HepG2 (cell line): ENCODE data around the gene TNFRSF21. TPM values are rescaled to one million over a fixed set of nuclear protein-coding genes. Genes with fewer than 3 reads are reported as not detected.

Experiments used
- ATAC-seq: fragments of 200-7000 bp; cut with Tn5 transposase; 3 replicates; pipeline ENCODE4 v1.9.1; 2020; ENCODE audit warnings: mild to moderate bottlenecking, moderate library complexity
- BruUV-seq: library from RNA; stranded (reverse); fragments of 400-500 nt; replicated peaks from 2 replicates; lab custom pipeline; 2021; lab: Mats Ljungman, UMichigan
- CTCF ChIA-PET: fragments of 300-600 bp; formaldehyde crosslinking; extraction: SDS; loops from one replicate; lab custom pipeline; 2021; ENCODE audit warnings: low total read pairs, inconsistent platforms, low intra/inter-chr PET ratio; lab: Yijun Ruan, JAX
- POLR2A ChIA-PET: fragments of 350-600 bp; sonication (Branson Sonifier 250); formaldehyde crosslinking; loops from one replicate; lab custom pipeline; 2020; ENCODE audit warnings: antibody characterized with exemption, inconsistent platforms; lab: Yijun Ruan, JAX
- DNase-seq: peaks from one replicate; pipeline ENCODE4 v3.0.0-alpha.2; 2015; ENCODE audit warnings: low spot score
- FAIRE-seq: peaks from 3 replicates; lab custom pipeline; 2011; peaks lifted over from hg19 to GRCh38; lab: Jason Lieb, UNC
- H2AFZ ChIP-seq: one replicate; pipeline ENCODE4 v1.6.1; 2011; ENCODE audit warnings: low read length, inconsistent platforms
- H3K27ac ChIP-seq: fragments of 300-600 bp; 3 replicates; pipeline ENCODE4 v1.8.0; 2011; ENCODE audit warnings: mixed run types, mild to moderate bottlenecking, mixed read lengths, low read length, inconsistent platforms; ENCODE audit not compliant: insufficient read depth; ENCODE audit errors: extremely low read length
- H3K27me3 ChIP-seq, 2 experiments: fragments of 200-600 bp in 1 of 2; 2 replicates in 1 of 2; 3 replicates in 1 of 2; pipeline versions ENCODE4 v1.6.0 to v1.8.0; 2011; ENCODE audit warnings: low read length in 2 of 2, mild to moderate bottlenecking in 2 of 2, moderate library complexity in 2 of 2, inconsistent platforms in 1 of 2; ENCODE audit not compliant: insufficient read depth in 2 of 2, control insufficient read depth in 1 of 2
- H3K36me3 ChIP-seq, 2 experiments: fragments of 200-600 bp in 1 of 2; replicated peaks in 1 of 2; 2 replicates in 1 of 2; 3 replicates in 1 of 2; pipeline versions ENCODE4 v1.5.1 to v1.8.0; 2011; ENCODE audit warnings: low read length in 2 of 2, inconsistent platforms in 1 of 2; ENCODE audit not compliant: insufficient read depth in 2 of 2, control insufficient read depth in 1 of 2
- H3K4me1 ChIP-seq: 2 replicates; pipeline ENCODE4 v1.5.1; 2012; ENCODE audit warnings: low read length, inconsistent platforms; ENCODE audit not compliant: insufficient read depth
- H3K4me2 ChIP-seq: 2 replicates; pipeline ENCODE4 v1.6.0; 2011; ENCODE audit warnings: low read depth, low read length, inconsistent platforms
- H3K4me3 ChIP-seq, 3 experiments: fragments of 200-600 bp in 1 of 3; sonication (generic), shearing (Covaris generic) in 1 of 3; replicated peaks in 1 of 3; 2 replicates each; pipeline ENCODE4 v1.5.1; 2011 to 2016; ENCODE audit warnings: low read length in 3 of 3, inconsistent platforms in 2 of 3, low read depth in 2 of 3, mild to moderate bottlenecking in 2 of 3, control low read depth in 1 of 3, mixed read lengths in 1 of 3; ENCODE audit not compliant: insufficient read depth in 1 of 3
- H3K79me2 ChIP-seq: one replicate; pipeline ENCODE4 v1.6.1; 2011; ENCODE audit warnings: low read length, inconsistent platforms; ENCODE audit not compliant: insufficient read depth
- H3K9ac ChIP-seq: 2 replicates; pipeline ENCODE4 v1.6.0; 2011; ENCODE audit warnings: mild to moderate bottlenecking, low read depth, low read length, inconsistent platforms; ENCODE audit not compliant: insufficient read depth
- H3K9me3 ChIP-seq: 2 replicates; pipeline ENCODE4 v1.5.1; 2012; ENCODE audit warnings: mild to moderate bottlenecking, low read length
- H4K20me1 ChIP-seq: 2 replicates; pipeline ENCODE4 v1.6.0; 2011; ENCODE audit warnings: inconsistent platforms, mild to moderate bottlenecking, low read length, moderate library complexity; ENCODE audit not compliant: insufficient read depth
- DNMT1 ChIP-seq: sonication (generic); formaldehyde crosslinking; IDR thresholded peaks from 2 replicates; pipeline ENCODE4 v1.5.1; 2020; ENCODE audit warnings: mild to moderate bottlenecking, missing genetic modification reagents
- GATA4 ChIP-seq: sonication (generic); IDR thresholded peaks from 2 replicates; pipeline ENCODE4 v1.6.1; 2016; ENCODE audit warnings: antibody characterized with exemption, low read depth, borderline replicate concordance
- NONO ChIP-seq, 2 experiments: fragments of 450-650 bp in 1 of 2; sonication (generic) in 1 of 2; formaldehyde crosslinking in 1 of 2; IDR thresholded peaks in 1 of 2; conservative IDR thresholded peaks in 1 of 2; 2 replicates each; pipeline versions ENCODE4 v1.6.1 to v1.8.0; 2017 to 2022; ENCODE audit warnings: mild to moderate bottlenecking in 1 of 2, missing genetic modification reagents in 1 of 2, moderate library complexity in 1 of 2
- PAF1 ChIP-seq: IDR thresholded peaks from 2 replicates; pipeline ENCODE4 v1.6.1; 2016; ENCODE audit warnings: missing genetic modification reagents, missing compliant biosample characterization
- REXO4 ChIP-seq: sonication (generic); formaldehyde crosslinking; IDR thresholded peaks from 2 replicates; pipeline ENCODE4 v1.8.0; 2022; ENCODE audit warnings: missing genetic modification reagents, mild to moderate bottlenecking, borderline replicate concordance
- SMARCC2 ChIP-seq: fragments of 450-650 bp; IDR thresholded peaks from 2 replicates; pipeline ENCODE4 v1.6.1; 2017; ENCODE audit warnings: antibody characterized with exemption, mild to moderate bottlenecking
- ZBTB20 ChIP-seq: sonication (generic); formaldehyde crosslinking; IDR thresholded peaks from 2 replicates; pipeline ENCODE4 v1.8.1; 2023; ENCODE audit warnings: missing genetic modification reagents, low read depth, mild to moderate bottlenecking, borderline replicate concordance
- ZFP62 ChIP-seq: sonication (generic); formaldehyde crosslinking; IDR thresholded peaks from 2 replicates; pipeline ENCODE4 v1.4.0; 2020; ENCODE audit warnings: missing genetic modification reagents
- ZNF572 ChIP-seq: sonication (generic); formaldehyde crosslinking; IDR thresholded peaks from 2 replicates; pipeline ENCODE4 v1.5.1; 2020; ENCODE audit warnings: mild to moderate bottlenecking, missing genetic modification reagents
- ZNF660 ChIP-seq: sonication (generic); formaldehyde crosslinking; IDR thresholded peaks from 2 replicates; pipeline ENCODE4 v1.5.1; 2020; ENCODE audit warnings: mild to moderate bottlenecking, low read depth, missing genetic modification reagents, borderline replicate concordance
- ZNF749 ChIP-seq: sonication (generic); formaldehyde crosslinking; IDR thresholded peaks from 2 replicates; pipeline ENCODE4 v1.8.0; 2022; ENCODE audit warnings: mild to moderate bottlenecking, missing genetic modification reagents, moderate library complexity, borderline replicate concordance
- ZNF790 ChIP-seq: sonication (generic); formaldehyde crosslinking; IDR thresholded peaks from 2 replicates; pipeline ENCODE4 v1.8.0; 2022; ENCODE audit warnings: missing genetic modification reagents, mild to moderate bottlenecking, borderline replicate concordance
- WGBS: methylation state at CpG from one replicate; pipeline ENCODE4 v1.1.6; 2017; ENCODE audit warnings: low lambda C conversion rate; 5-methylcytosine and 5-hydroxymethylcytosine counted together
- in situ Hi-C: cut with HindIII; loops from 2 replicates; pipeline ENCODE4 v1.10.0; 2017; ENCODE audit warnings: low pct_unique_long_range_greater_than_20kb; ENCODE audit not compliant: extremely low pct_ligation_motif_present
- intact Hi-C: fragments of 100-400 bp; cut with micrococcal nuclease; formaldehyde crosslinking; loops from one replicate; pipeline ENCODE4 v1.10.0; 2022; ENCODE audit not compliant: unreplicated experiment
- polyA plus RNA-seq, 8 experiments: library from polyadenylated mRNA; depleted of rRNA in 3 of 8; stranded (reverse) in 7 of 8; unstranded in 1 of 8; fragments of >200 nt; fragmentation: Illumina TruSeq in 4 of 8; extraction: Trizol in 4 of 8; gene quantifications; 2 replicates each; pipeline versions ENCODE4 v1.2.1 to v1.2.3, GENCODE V29; 2011 to 2016; ENCODE audit warnings: low read depth in 4 of 8, missing spikeins in 1 of 8, mixed read lengths in 1 of 8; ENCODE audit not compliant: insufficient read depth in 1 of 8
- total RNA-seq, 5 experiments: library from RNA; depleted of rRNA; stranded (reverse); fragments of >200 nt; fragmentation: Illumina TruSeq; extraction: Trizol; gene quantifications; 2 replicates each; pipeline ENCODE4 v1.2.3, GENCODE V29; 2016; ENCODE audit warnings: low read depth in 1 of 5
- TF ChIP-seq, protein P1 (sequence below): sonication (generic); formaldehyde crosslinking; IDR thresholded peaks from 2 replicates; pipeline ENCODE4 v1.5.0; 2020; ENCODE audit warnings: missing genetic modification reagents
- TF ChIP-seq, protein P2 (sequence below): IDR thresholded peaks from 2 replicates; pipeline ENCODE4 v1.6.1; 2016; ENCODE audit warnings: missing genetic modification reagents, missing compliant biosample characterization

Gene TNFRSF21
- total and polyA plus RNA-seq, 2 of the 13 experiments (the other 11 are each of a cell fraction or from before 2014, with no cell fraction given): 24.8 to 46.3 TPM

- ChIA-PET POLR2A (no interaction called here), CTCF (no interaction called here)
- no peak for DNase-seq
- Histone ChIP-seq H4K20me1 (no peaks in the 10 kb centered on the region), H3K79me2 (no peaks in the 10 kb centered on the region), H3K4me3 (no peak overlapping the region), H3K27me3 (peaks cover 0 to 9% of the 10 kb centered on the region in 2 experiments; a peak in 2 of 5 replicates), H3K36me3 (no peaks in the 10 kb centered on the region), H3K4me1 (peaks cover 12% of the 10 kb centered on the region), H3K4me2 (no peak overlapping the region), H3K9ac (no peak overlapping the region), H3K27ac (no peak overlapping the region), H3K9me3 (no peaks in the 10 kb centered on the region), H2AFZ (no peak overlapping the region)
- BruUV-seq: no TSS peak
- WGBS: 4% methylated on average over 2 of the region's 2 CpGs
- in situ Hi-C loops: no loop called here
- intact Hi-C loops: no loop called here
- ATAC-seq: no peak
- TF ChIP-seq ZNF572 (CRISPR knock-in tag) (no peak), PAF1 (no peak), ZNF790 (CRISPR knock-in tag) (no peak), DNMT1 (CRISPR knock-in tag) (no peak)
- FAIRE-seq: no peak
These were observed 48.1 kb upstream of the TNFRSF21 start for GRCh38 chr6:47357827-47358226.

DNA sequence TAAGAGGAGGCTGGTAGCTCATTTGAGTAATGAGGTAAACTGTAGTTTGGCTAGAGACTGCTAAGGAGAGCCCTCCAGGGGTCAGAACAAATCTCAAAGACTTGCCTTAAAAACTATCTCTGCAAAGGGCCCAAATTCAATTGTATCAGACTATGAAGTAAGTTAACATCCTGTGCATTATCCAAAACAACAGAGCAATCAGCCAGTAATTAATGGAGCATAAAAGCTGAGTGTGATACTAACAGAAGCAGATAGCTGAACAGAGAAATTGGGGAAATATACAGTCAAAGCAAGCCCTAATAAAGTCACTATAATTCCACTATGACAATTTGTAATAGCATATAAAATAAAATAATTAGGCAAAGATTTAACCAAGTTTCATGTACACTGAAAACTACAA, 45.8 kb upstream of the TNFRSF21 start:
- no peaks in the 10 kb centered on the region for H3K36me3 ChIP-seq
- no peaks in the 10 kb centered on the region for H3K4me1 ChIP-seq
- in situ Hi-C loops (no loop called here), intact Hi-C loops (no loop called here)
- ATAC-seq (no peak), DNase-seq (no peak), FAIRE-seq (no peak)
- CTCF ChIA-PET: no interaction called here
- no peaks in the 10 kb centered on the region for H3K79me2 ChIP-seq
- BruUV-seq: no TSS peak
- no peaks in the 10 kb centered on the region for H3K9me3 ChIP-seq
- no peak overlapping the region for H3K4me2 ChIP-seq
- H3K27ac ChIP-seq: no peak overlapping the region
- POLR2A ChIA-PET: no interaction called here
- no peak overlapping the region for H3K4me3 ChIP-seq
- no peak overlapping the region for H3K9ac ChIP-seq
- no peaks in the 10 kb centered on the region for H4K20me1 ChIP-seq
- H3K27me3 ChIP-seq: peaks cover 0 to 6% of the 10 kb centered on the region in 2 experiments; a peak in 2 of 5 replicates
- no peak overlapping the region for H2AFZ ChIP-seq
- TF ChIP-seq ZNF660 (CRISPR knock-in tag): no peak
- TF ChIP-seq, protein P1, sequence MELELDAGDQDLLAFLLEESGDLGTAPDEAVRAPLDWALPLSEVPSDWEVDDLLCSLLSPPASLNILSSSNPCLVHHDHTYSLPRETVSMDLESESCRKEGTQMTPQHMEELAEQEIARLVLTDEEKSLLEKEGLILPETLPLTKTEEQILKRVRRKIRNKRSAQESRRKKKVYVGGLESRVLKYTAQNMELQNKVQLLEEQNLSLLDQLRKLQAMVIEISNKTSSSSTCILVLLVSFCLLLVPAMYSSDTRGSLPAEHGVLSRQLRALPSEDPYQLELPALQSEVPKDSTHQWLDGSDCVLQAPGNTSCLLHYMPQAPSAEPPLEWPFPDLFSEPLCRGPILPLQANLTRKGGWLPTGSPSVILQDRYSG (CRISPR knock-in tag): no peak
- no peak for TF ChIP-seq ZNF749
- no peak for TF ChIP-seq ZFP62
- no peak for TF ChIP-seq REXO4 (CRISPR knock-in tag)
- TF ChIP-seq ZBTB20 (CRISPR knock-in tag): no peak
- TF ChIP-seq NONO (IDR thresholded peaks at IDR 0.05): no peak
- TF ChIP-seq NONO (CRISPR knock-in tag; conservative IDR thresholded peaks at IDR 0.05): no peak
- no peak for TF ChIP-seq GATA4
- TF ChIP-seq SMARCC2: no peak
- TF ChIP-seq, protein P2, sequence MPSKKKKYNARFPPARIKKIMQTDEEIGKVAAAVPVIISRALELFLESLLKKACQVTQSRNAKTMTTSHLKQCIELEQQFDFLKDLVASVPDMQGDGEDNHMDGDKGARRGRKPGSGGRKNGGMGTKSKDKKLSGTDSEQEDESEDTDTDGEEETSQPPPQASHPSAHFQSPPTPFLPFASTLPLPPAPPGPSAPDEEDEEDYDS (CRISPR knock-in tag): no peak
